Stimulated activated CD4-positive, alpha-beta T cell treated with anti-CD3 and anti-CD28 coated beads, Interleukin-2, amount 100 ng/mL, for 48 hours (primary cell): Measurements from ENCODE around the gene CXCL8.
"Not testable (repeated sequence)": the region's sequence is repeated elsewhere in the genome, so short reads cannot be mapped to it uniquely, and the experiment has no call there.

Experiments used
- DNase-seq, 2 donors: peaks; one replicate each; pipeline ENCODE4 v3.0.0-alpha.2; 2020

The CXCL8 gene

GRCh38 chr4:73744203-73744602 lies 3.8 kb downstream of the CXCL8 start:
- DNase-seq, result no peak

DNA sequence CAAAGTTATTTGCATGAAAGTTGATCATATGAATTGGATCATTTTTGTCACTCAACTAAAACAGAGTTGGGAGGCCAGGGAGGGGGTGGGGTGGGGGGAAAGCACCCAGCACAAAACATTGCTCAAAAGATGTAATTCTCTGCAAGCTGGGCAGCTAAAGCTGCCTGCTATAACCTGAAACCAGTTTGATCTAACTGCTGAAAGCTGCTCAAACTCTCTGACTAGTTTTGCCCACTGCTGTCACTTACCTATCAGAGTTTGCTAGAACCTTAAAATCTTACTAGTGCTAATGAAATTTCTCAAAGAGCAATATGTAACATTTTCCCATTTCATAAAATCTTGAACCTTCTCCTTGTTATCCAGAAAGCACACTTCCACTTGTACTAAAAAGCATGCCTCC lies 10.4 kb downstream of the CXCL8 start:
- no peak for DNase-seq

GRCh38 chr4:73751166-73751565 lies 10.8 kb downstream of the CXCL8 start:
- no peak for DNase-seq

DNA sequence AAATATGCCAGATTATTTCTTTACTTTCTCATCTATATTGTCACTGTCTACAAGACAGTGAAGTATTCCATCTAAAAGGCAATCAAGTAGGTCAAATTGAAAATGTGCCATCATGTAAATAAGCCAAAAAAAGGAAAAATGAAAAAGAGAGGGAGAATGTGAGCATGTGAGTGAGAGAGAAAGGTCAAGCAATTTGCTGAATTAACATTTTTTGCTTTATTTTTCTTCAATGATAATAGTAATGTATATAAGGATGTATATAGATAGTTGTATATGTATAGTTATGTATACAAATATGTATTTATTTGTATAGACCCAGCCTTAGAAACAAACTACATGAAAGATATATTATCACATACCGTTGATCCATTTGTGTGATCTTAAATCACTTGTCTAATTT lies 11.5 kb downstream of the CXCL8 start:
- no peak for DNase-seq

DNA sequence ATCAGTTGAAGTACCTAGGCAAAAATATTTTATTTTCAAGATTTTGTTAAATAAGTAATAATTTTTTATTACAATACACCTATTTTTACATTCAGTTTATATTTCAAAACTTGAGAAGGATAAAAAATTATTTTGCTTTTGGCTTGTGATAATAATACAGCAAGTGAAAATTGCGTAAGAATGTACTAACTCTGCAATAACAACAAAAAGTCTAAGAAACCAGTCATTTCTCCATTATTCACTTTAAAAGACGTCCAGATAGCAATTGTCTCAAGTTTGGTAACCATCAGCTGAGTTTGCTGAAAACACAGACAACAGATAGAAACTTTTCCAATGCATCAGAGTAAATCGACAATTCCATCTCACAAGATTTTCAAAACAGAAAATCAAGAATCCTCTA lies 12.1 kb downstream of the CXCL8 start:
- no peak for DNase-seq

DNA sequence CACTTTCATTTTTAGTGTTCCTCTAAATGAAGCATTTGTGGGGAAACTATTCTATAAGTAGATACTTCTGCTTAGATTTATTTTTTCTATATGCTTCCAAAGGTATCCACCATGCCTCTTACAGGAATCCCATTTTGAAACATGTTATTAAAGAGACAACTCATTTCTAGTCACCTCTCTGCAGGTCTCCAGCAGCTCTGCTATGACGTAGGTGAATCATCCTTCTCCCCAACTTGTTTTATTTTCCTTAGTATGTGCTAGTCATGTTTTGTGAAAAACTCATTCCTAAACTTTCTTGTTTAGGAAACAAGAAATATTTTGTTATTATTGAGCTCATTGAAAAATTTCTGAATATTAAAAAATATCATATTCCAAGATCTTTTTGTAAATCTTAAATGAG lies 12.8 kb downstream of the CXCL8 start:
- no peak for DNase-seq

DNA sequence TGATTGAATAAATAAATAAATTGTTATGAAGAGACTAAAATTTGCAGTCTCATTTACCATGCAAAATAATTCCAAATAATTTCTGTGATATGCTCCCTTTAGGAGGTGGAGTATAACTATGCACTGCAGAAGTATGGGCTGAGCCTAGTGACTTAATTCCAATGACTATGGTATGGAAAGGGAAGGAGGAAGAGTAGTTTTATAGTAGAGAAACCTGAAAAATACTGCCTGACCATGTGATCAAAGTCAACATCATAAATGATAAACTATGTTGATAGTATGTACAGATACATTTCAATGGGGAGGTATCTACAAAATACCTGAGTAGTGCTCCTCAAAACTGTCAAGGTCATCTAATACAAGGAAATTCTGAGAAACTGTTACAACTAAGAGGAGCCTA lies 14.6 kb downstream of the CXCL8 start:
- no peak for DNase-seq

- no peak for DNase-seq
These were observed 19.0 kb downstream of the CXCL8 start for GRCh38 chr4:73759357-73759756.

DNA sequence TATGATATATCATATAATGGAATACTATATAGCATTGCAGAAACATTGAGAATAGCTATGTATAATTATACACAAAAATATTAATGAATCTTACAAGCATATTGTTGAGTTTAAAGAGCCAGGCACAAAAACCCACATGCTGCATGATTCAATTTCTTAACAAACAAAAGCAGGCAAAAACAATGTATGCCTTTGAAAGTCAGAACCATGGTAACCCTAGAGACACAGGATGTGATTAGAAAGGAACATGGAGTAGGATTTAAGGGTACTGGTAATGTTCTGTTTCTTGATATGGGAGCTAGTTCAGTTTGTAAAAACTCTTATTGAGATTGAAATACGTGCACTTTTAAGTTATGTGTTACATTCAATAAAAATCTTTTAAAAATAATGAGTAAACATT lies 21.5 kb downstream of the CXCL8 start:
- DNase-seq, result no peak

DNA sequence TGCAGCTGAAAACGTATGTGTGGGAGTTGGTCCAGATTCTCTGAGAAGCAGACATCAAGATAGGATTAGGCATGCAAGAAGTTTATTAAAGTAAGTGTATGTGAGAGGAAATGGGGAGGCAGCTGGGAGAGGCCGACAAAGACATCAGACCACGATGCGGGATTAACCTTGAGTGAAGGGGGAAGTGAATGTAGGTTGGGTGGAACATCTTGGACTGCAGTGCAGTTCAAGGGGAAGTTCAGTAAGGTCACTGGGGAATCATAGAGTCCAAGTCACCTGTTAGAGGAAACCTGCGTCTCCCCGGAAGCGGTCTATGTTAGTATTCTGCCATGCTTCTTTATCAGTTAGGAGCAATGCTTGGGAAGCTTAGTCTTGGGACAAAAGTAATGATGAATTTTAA lies 22.0 kb downstream of the CXCL8 start:
- DNase-seq, result no peak

DNA sequence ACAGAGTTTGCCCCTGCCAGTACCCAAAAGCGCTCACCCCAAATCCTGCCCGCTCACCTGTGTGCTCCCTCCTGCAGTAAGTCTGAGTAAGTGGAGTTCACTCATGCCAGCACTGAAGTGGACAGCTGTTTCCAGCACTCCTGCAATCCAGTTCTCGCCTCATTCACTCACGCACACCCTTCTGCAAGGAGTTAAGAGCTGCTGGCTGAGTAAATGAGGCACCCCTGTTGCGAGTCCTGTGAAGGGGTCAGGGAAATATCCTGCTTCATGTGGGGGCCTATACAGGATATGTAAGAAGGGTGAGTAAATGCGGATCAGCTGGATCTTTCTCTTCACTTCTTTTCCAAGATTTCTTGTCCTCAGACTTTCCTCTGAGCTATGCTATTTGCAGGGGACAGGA lies 23.5 kb downstream of the CXCL8 start:
- no peak for DNase-seq

- no peak for DNase-seq
These were observed 24.1 kb downstream of the CXCL8 start for GRCh38 chr4:73764513-73764912.

- DNase-seq, result no peak
These were observed 24.9 kb downstream of the CXCL8 start for GRCh38 chr4:73765296-73765695.

DNA sequence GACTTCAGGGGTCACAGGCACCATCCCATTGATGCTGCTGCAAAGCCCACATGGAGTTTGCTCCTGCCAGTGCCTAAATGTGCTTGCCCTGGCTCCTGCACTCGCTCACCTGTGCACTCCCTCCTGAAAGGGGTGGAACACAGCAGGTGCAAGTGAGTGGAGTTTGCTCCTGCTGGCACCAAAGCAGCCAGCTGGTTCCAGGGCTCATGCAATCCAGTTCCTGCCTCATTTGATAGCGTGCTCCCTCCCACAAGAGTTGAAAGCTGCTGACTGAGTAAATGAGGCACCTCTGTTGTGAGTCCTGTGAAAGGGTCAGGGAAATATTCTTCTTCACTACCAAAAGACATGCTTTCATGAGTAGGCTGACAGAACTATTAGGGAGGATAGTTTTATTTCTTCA lies 30.5 kb downstream of the CXCL8 start:
- no peak for DNase-seq

DNA sequence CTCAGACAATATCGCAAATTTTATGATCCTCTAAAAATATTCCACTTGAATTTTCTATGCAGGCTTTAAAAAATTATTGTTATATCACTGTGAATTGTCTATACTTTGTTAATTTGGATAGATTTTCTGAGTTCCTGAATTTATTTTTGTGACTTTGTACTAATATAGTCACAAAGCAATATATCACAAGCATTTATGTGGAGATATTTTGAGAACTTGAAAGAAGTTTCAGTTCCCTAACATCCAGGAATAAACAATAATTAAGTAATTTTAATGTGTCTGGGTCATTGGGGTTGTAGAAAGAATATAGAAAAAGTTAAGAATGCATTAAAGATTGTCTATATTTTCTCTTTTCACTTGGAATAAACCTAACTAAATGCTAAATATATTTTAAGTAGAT lies 32.0 kb downstream of the CXCL8 start:
- no peak for DNase-seq

GRCh38 chr4:73774406-73774805 lies 34.0 kb downstream of the CXCL8 start:
- not testable (repeated sequence) for DNase-seq

GRCh38 chr4:73776321-73776729 lies 36.0 kb downstream of the CXCL8 start:
- no peak for DNase-seq

DNA sequence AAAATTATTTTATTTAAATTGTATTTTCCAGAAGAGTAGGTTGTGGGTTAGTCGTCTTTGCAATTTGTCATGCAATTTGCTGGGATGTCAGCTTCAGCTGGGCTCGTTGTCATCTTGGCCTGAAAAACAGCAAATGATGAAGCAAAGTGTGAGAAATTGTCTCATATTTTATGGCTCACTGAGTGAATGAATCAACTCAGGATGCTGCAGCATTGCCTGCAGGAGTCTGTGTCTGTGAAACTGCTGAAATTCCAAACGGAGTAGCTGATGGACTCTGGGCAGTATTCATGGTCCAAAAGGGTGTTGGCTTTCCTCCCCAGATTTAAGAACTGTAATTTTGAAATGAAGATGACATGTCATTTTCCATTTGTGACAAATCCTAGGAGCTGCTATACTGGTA lies 37.2 kb downstream of the CXCL8 start:
- DNase-seq, result no peak

DNA sequence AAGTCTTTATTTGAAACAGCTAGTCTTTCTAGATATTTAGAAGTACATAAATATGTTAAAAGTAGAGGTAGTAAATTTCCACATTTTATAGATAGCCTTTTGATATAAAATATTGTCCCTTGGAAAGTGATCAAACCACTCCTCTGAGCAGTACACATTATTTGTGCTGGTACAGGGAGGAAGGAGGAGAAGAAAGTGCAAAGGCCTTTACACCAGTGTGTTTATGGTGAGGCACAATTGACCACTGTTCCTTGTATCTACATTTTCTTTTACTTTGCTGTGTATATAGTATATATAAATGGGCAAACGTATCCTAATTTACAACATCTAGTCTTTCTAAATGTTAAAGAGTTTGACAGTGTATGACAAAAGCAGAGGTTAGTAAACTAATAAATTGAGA lies 39.9 kb downstream of the CXCL8 start:
- DNase-seq, result no peak

- no peak for DNase-seq
These were observed 40.5 kb downstream of the CXCL8 start for GRCh38 chr4:73780834-73781233.

- no peak for DNase-seq
These were observed 48.0 kb downstream of the CXCL8 start for GRCh38 chr4:73788411-73788810.
